ENCODE data around the gene OXER1. TPM values are rescaled to one million over a fixed set of nuclear protein-coding genes. Genes with fewer than 3 reads are reported as not detected.

OXER1 gene
- total RNA-seq, 2 experiments from 2014 or later = not detected

DNA sequence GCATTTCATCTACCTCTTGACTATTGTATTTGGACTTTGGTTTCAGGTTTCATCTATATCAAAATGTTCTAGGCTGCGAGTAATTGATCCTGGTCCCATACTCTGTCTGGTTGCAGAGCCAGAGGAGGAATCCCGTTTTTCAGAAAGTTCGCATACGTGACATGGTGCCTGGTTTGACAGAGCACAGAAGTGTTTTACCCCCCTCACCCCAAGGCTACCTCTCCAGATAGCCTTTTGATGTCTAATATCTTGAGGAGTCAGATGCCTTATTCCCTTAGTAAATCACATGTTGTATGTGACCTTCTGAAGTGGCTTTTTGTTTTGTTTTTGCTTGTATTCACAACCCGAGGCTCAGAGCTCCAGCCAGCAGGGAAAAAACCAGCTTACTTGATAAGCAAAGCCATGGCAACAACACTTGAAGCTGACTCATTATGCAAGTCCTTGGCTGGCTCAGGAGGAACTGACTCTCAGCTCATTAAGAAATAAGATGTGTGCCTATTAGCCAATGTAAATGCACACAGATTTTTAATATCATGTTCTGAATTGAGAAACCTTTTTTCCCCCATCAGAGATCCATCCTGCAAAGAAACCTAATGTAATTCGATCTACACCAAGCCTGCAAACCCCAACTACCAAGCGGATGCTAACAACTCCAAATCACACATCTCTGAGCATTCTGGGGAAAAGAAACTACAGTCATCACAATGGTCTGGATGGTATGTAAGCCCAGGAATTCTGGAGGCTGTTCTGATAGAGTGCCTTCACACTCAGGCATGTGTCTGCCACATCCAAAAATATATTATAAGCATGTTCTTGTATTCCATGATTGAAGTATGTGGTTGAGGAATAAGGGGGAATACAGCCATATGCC is 41.4 kb downstream of the OXER1 start:
- Mint-ChIP-seq H3K27me3 (no peaks in the 10 kb centered on the region), H3K27ac (no peak overlapping the region), H3K4me1 (peaks cover 15% of the 10 kb centered on the region), H3K4me3 (no peak overlapping the region), H3K9me3 (no peaks in the 10 kb centered on the region), H3K36me3 (ENCODE audit: low read depth) (peaks cover 12% of the 10 kb centered on the region)
- CTCF ChIA-PET = interaction anchor here (0.6 to 0.9 kb wide), 2 partner anchors 59 to 259 kb away, joined by 3 read pairs; no protein-coding TSS in a partner anchor
- peak; percentile 41 for DNase-seq
- POLR2A ChIA-PET = no interaction called here

DNA sequence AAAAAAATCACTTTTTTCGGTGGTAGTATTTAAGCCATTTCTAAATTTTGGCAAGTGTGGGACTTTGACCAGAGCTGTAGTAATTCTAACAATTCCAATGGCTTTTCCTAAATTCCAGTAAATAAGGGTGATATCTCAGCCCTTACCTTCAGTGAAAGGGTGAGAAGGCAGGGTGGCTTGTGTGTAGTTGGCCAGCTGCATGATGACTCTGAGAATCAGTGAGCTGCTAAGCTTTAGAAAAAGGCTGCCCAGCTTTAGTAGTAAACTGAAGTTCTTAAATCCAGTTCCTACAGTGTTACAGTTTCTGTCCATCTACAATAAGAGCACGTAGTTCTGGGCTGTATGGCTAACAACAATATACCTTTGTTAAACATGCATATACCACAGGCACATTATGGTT is 42.0 kb downstream of the OXER1 start:
- no peak overlapping the region for H3K4me3 Mint-ChIP-seq
- no peak overlapping the region for H3K27ac Mint-ChIP-seq
- ChIA-PET CTCF (interaction anchor here (0.6 to 0.9 kb wide), 2 partner anchors 59 to 258 kb away, joined by 3 read pairs; no protein-coding TSS in a partner anchor), POLR2A (no interaction called here)
- peaks cover 15% of the 10 kb centered on the region for H3K4me1 Mint-ChIP-seq
- no peak for DNase-seq
- H3K36me3 Mint-ChIP-seq (ENCODE audit: low read depth) = peaks cover 12% of the 10 kb centered on the region
- H3K27me3 Mint-ChIP-seq = no peaks in the 10 kb centered on the region
- H3K9me3 Mint-ChIP-seq = no peaks in the 10 kb centered on the region

DNA sequence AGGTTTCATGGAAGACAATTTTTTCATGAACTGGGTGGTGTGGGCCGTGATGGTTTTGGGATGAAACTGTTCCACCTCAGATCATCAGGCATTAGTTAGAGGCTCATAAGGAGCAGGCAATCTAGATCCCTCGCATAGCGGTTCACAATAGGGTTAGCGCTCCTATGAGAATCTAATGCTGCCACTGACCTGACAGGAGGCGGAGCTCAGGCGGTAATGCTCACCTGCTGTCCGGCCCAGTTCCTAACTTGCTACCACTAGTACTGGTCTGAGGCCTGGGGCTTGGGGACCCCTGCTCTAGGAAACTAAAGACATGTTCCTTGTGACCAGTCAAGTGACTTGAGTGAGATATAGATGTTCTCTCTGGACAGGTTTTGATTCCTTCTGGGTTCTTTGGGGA is 49.2 kb downstream of the OXER1 start:
- Mint-ChIP-seq H3K27ac (no peak overlapping the region), H3K36me3 (ENCODE audit: low read depth) (no peaks in the 10 kb centered on the region), H3K9me3 (no peaks in the 10 kb centered on the region), H3K4me1 (no peaks in the 10 kb centered on the region), H3K27me3 (no peaks in the 10 kb centered on the region), H3K4me3 (no peak overlapping the region)
- DNase-seq = no peak
- POLR2A ChIA-PET = no interaction called here
- CTCF ChIA-PET = no interaction called here

DNA sequence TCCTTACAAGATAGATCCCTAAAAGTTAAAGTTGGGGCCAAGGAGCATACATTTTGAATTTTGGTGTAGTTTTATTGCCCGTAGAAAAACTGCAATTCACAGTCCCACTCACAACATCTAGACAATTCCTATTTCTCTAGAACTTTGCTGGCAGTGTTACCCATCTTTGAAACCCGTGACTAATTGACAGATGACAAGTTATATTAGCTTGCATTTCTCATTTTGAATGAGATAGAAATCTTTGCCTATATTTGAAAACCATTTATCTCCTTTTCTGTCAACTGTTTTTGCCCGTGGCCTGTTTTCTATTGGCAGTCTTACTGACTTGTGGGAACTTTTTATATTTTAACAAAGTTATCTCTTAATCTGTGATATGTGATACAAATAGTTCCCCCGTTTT is 50.0 kb downstream of the OXER1 start:
- POLR2A ChIA-PET = no interaction called here

DNA sequence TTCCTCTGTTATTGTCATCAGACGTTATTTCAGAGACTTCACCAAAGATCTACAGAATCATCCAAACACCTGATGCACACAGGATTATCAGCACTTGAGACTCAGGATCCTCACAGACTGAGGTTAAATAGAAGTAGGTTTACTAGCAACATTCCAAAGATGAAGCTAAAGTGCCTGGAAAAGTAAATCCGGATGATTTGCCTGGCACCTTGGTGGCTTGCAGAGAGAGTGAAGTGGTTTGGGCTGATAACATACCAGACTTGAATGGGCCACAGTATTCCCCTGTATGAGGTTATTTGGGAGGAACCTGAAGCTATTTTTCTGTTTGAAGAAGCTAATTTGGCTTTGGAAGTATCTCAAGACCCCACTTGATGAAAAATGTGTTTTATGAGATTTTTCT is 51.0 kb downstream of the OXER1 start:
- ChIA-PET POLR2A (interaction anchor here (0.6 kb wide), 1 partner anchor 13 kb away, joined by 5 read pairs; no protein-coding TSS in a partner anchor), CTCF (interaction anchor here (0.7 kb wide), 2 partner anchors 19 to 44 kb away, joined by 3 read pairs; no protein-coding TSS in a partner anchor)
- Mint-ChIP-seq H3K4me3 (no peak overlapping the region), H3K9me3 (no peaks in the 10 kb centered on the region), H3K27me3 (no peaks in the 10 kb centered on the region), H3K27ac (no peak overlapping the region), H3K4me1 (no peaks in the 10 kb centered on the region), H3K36me3 (ENCODE audit: low read depth) (peaks cover 8% of the 10 kb centered on the region)
- DNase-seq = no peak

More for the DNA sequence above, 50.0 kb downstream of the OXER1 start:
- Mint-ChIP-seq H3K9me3 (no peaks in the 10 kb centered on the region), H3K27me3 (no peaks in the 10 kb centered on the region), H3K36me3 (ENCODE audit: low read depth) (peaks cover 4% of the 10 kb centered on the region), H3K4me1 (no peaks in the 10 kb centered on the region), H3K27ac (no peak overlapping the region), H3K4me3 (no peak overlapping the region)
- CTCF ChIA-PET = no interaction called here
- no peak for DNase-seq

Other genes with a start within 250 kb of the OXER1 start
- 10 to 100 TPM; 34.5 to 36.5 TPM for gene MTA3, start 195.5 kb downstream of the OXER1 start, total RNA-seq
- gene HAAO, start 28.4 kb upstream of the OXER1 start, total RNA-seq = not detected

All from activated CD4-positive, alpha-beta T cell treated with anti-CD3 and anti-CD28 coated beads, Interleukin-2, amount 10 ng/mL, durations not matched to agents 7 days and 5 days (primary cell).